HEK293T (cell line): ENCODE data around the gene DUS1L.

Experiments used
- BHLHE40 ChIP-seq: fragments of 450-650 bp; IDR thresholded peaks from 2 replicates; pipeline ENCODE4 v1.6.1; 2016; ENCODE audit warnings: mild to moderate bottlenecking, moderate library complexity, borderline replicate concordance
- FOXM1 ChIP-seq: fragments of 450-650 bp; IDR thresholded peaks from 2 replicates; pipeline ENCODE4 v1.6.1; 2017; ENCODE audit warnings: mild to moderate bottlenecking, borderline replicate concordance
- SUZ12 ChIP-seq: fragments of 450-650 bp; IDR thresholded peaks from 2 replicates; pipeline ENCODE4 v1.6.1; 2016; ENCODE audit warnings: mild to moderate bottlenecking

DNA sequence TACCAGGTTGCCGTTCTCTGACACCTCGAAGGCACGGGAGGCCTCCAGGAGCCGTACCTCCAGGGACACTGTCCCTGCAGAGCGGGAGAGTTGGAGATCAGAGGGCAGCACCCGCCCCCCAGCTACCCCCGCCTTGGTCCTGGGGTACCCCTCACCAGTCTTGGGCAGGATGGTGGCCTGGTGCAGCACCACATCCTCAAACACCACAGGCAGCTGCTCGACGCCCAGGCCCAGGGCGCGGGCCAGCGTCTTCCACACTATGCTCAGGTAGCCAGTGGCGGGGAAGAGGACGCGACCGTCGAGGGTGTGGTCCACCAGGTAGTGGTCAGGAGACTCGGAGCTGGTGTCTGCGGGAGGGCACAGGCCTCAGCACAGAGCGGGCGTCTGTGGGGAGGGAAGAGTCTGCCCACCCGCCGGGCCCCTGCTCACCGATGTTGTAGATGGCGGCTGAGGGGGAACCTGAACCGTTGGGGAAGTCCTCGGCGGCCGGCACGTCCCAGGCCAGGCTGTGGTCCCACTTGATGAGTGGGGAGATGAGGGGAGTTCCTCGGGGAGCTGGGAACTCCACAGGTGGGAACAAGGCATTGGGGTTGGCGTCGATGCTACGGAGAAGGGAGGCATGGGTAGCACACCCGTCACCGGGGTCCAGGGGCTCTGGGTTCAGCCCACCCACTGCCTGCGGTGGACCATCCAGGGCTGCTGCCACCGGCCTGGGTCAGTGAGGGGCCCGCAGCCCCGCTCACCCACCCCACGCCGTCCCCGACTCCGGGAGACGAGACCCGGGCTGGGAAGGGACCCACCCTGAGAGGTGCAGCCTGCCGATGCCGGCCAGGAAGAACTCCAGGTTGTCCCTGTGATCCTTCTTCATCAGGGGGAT lies 22.6 kb upstream of the DUS1L start:
- TF ChIP-seq BHLHE40 (no peak), FOXM1 (no peak), SUZ12 (no peak)
